Gastroesophageal sphincter (tissue), 4 donors: ENCODE results near the gene ZNF385A. TPM values are rescaled to one million over a fixed set of nuclear protein-coding genes. Genes with fewer than 3 reads are reported as not detected.
A peak's percentile ranks its signal among the peaks of the same experiment; 100 is the strongest.

ENCODE experiments used
- ATAC-seq: fragments of 150-250 bp; one replicate; pipeline ENCODE4 v1.9.1; 2016; ENCODE audit warnings: mild to moderate bottlenecking, moderate library complexity
- H3K27ac ChIP-seq, 4 donors: fragments of 200-600 bp; sonication (generic) in 3 of 4; 1 replicate in 3 of 4; 2 replicates in 1 of 4; pipeline ENCODE4 v1.5.1; 2016 to 2019
- H3K27me3 ChIP-seq: fragments of 200-600 bp; sonication (generic); one replicate; pipeline ENCODE4 v1.5.1; 2019
- H3K36me3 ChIP-seq, 2 donors: fragments of 200-600 bp; sonication (generic); one replicate each; pipeline ENCODE4 v1.5.1; 2019; ENCODE audit warnings: control low read depth in 1 of 2
- H3K4me1 ChIP-seq, 3 donors: fragments of 200-600 bp; sonication (generic); 1 replicate in 2 of 3; 2 replicates in 1 of 3; pipeline ENCODE4 v1.5.1; 2016 to 2019; ENCODE audit warnings: control low read depth in 2 of 3
- H3K4me3 ChIP-seq, 2 donors: fragments of 200-600 bp; sonication (generic); one replicate each; pipeline ENCODE4 v1.5.1; 2019; ENCODE audit warnings: mild to moderate bottlenecking in 1 of 2, moderate library complexity in 1 of 2
- H3K9me3 ChIP-seq, 3 donors: fragments of 200-600 bp; sonication (generic); one replicate each; pipeline ENCODE4 v1.5.1; 2017 to 2019; ENCODE audit warnings: control low read depth in 2 of 3
- CTCF ChIP-seq, 4 experiments: fragments of 200-600 bp in 2 of 4; fragments of 450-650 bp in 2 of 4; sonication (generic) in 1 of 4; IDR thresholded peaks; one replicate each; pipeline ENCODE4 v1.5.1; 2017 to 2019; ENCODE audit warnings: antibody characterized with exemption in 4 of 4, mild to moderate bottlenecking in 2 of 4, moderate library complexity in 2 of 4
- EP300 ChIP-seq: sonication (generic); formaldehyde crosslinking; IDR thresholded peaks from one replicate; pipeline ENCODE4 v1.6.1; 2017; ENCODE audit warnings: antibody characterized with exemption, mild to moderate bottlenecking
- POLR2A ChIP-seq, 2 donors: fragments of 450-650 bp; IDR thresholded peaks; one replicate each; pipeline ENCODE4 v1.6.1; 2017; ENCODE audit warnings: antibody characterized with exemption in 2 of 2, mild to moderate bottlenecking in 2 of 2, moderate library complexity in 1 of 2
- POLR2AphosphoS5 ChIP-seq: sonication (generic); formaldehyde crosslinking; IDR thresholded peaks from one replicate; pipeline ENCODE4 v1.6.1; 2017; ENCODE audit warnings: antibody characterized with exemption
- WGBS, 2 donors: methylation state at CpG; one replicate each; pipeline ENCODE4 v1.1.5; 2018; ENCODE audit warnings: low coverage in 1 of 2; 5-methylcytosine and 5-hydroxymethylcytosine counted together
- small RNA-seq, 4 donors: library from RNA; depleted of rRNA; stranded (forward); fragments of <200 nt; gene quantifications; one replicate each; pipeline ENCODE3, GENCODE V24; 2016
- total RNA-seq, 4 donors: library from RNA; depleted of rRNA; stranded (reverse); fragments of >200 nt; gene quantifications; one replicate each; pipeline ENCODE4 v1.1.0, GENCODE V29; 2016

Gene ZNF385A
- total RNA-seq, 4 donors from 2014 or later: 7.5 to 28.0 (median 19.5) TPM

GRCh38 chr12:54324617-54325441, 59.7 kb downstream of the ZNF385A start, which contains the start of gene COPZ1:
COPZ1 (plus strand) TSS chr12:54325131; CDS start chr12:54325164, 33 bp downstream.
- H3K36me3 ChIP-seq: peaks cover 0 to 8% of the 10 kb centered on the region in 2 donors
- H3K4me3 ChIP-seq: peak within 1 kb of the TSS; percentile 67 to 99
- TF ChIP-seq POLR2AphosphoS5 (peak; percentile 66), CTCF (IDR thresholded peaks at IDR 0.05) (peak; percentile 51 to 76 (median 71)), EP300 (no peak), POLR2A (IDR thresholded peaks at IDR 0.05) (peak; percentile 46 to 62)
- H3K27me3 ChIP-seq: no peaks in the 10 kb centered on the region
- H3K4me1 ChIP-seq: peaks cover 0 to 52% (median 25%) of the 10 kb centered on the region in 3 donors
- ATAC-seq: peak; percentile 99
- 0% methylated on average over 10 to 17 of the region's 34 CpGs for WGBS, 2 donors
- no peaks in the 10 kb centered on the region for H3K9me3 ChIP-seq
- H3K27ac ChIP-seq: peak within 1 kb of the TSS; percentile 77 to 93 (median 90)

GRCh38 chr12:54321363-54321762, 63.2 kb downstream of the ZNF385A start:
- H3K4me1 ChIP-seq: peaks cover 0 to 17% (median 8%) of the 10 kb centered on the region in 3 donors
- 73 to 82% methylated on average over 4 to 5 of the region's 5 CpGs for WGBS, 2 donors
- no peaks in the 10 kb centered on the region for H3K9me3 ChIP-seq
- no peak for TF ChIP-seq POLR2A (IDR thresholded peaks at IDR 0.05)
- TF ChIP-seq POLR2AphosphoS5: no peak
- no peak for TF ChIP-seq EP300
- TF ChIP-seq CTCF (IDR thresholded peaks at IDR 0.05): no peak
- H3K36me3 ChIP-seq: no peaks in the 10 kb centered on the region
- no peak overlapping the region for H3K4me3 ChIP-seq
- H3K27me3 ChIP-seq: no peaks in the 10 kb centered on the region
- no peak overlapping the region for H3K27ac ChIP-seq
- no peak for ATAC-seq

Small RNA genes within 50 kb of the gene (small RNA-seq; reads per million reads assigned to genes)
- gene MIR148B (19.8 to 55.9 (median 34.1) reads per million in 4 donors), gene RN7SL744P (0 reads per million in 4 donors)

Other genes with a start within 250 kb of the ZNF385A start
- gene SMUG1, start 195.7 kb downstream of the ZNF385A start, total RNA-seq: 10 to 100 TPM; 25.3 to 35.8 (median 31.9) TPM
- gene CBX5, start 104.6 kb downstream of the ZNF385A start, total RNA-seq: 10 to 100 TPM; 32.5 to 62.4 (median 49.3) TPM
- 100 to 1,000 TPM; 250 to 459 (median 349) TPM for gene HNRNPA1, start 104.0 kb downstream of the ZNF385A start, total RNA-seq
- gene NFE2, start 83.7 kb downstream of the ZNF385A start, total RNA-seq: 1 to 10 TPM in 1 of 4 donors, under 1 TPM in 2, not detected in 1; 0.37 to 1.6 (median 0.77) TPM
- gene COPZ1, start 59.6 kb downstream of the ZNF385A start, total RNA-seq: 100 to 1,000 TPM in 1 of 4 donors, 10 to 100 TPM in 3; 47.0 to 138 (median 57.5) TPM
- under 1 TPM in 1 of 4 donors, not detected in 3; 0.54 TPM for gene GPR84, start 20.2 kb downstream of the ZNF385A start, total RNA-seq
- 100 to 1,000 TPM; 141 to 908 (median 220) TPM for gene ITGA5, start 34.5 kb upstream of the ZNF385A start, total RNA-seq
- gene GTSF1, start 88.9 kb upstream of the ZNF385A start, total RNA-seq: 1 to 10 TPM in 1 of 4 donors, not detected in 3; 1.0 TPM
- 10 to 100 TPM in 3 of 4 donors, 1 to 10 TPM in 1; 5.9 to 19.9 (median 13.8) TPM for gene NCKAP1L, start 113.0 kb upstream of the ZNF385A start, total RNA-seq
- gene PDE1B, start 164.9 kb upstream of the ZNF385A start, total RNA-seq: 10 to 100 TPM in 2 of 4 donors, 1 to 10 TPM in 2; 6.3 to 25.4 (median 11.7) TPM
- gene PPP1R1A, start 203.9 kb upstream of the ZNF385A start, total RNA-seq: 10 to 100 TPM in 2 of 4 donors, 1 to 10 TPM in 2; 2.5 to 27.9 (median 18.0) TPM